Measurements from ENCODE around the gene MMD2.

Gene MMD2

GRCh38 chr7:4866528-4867496 is 92.2 kb downstream of the MMD2 start:
- no peak for DNase-seq

DNA sequence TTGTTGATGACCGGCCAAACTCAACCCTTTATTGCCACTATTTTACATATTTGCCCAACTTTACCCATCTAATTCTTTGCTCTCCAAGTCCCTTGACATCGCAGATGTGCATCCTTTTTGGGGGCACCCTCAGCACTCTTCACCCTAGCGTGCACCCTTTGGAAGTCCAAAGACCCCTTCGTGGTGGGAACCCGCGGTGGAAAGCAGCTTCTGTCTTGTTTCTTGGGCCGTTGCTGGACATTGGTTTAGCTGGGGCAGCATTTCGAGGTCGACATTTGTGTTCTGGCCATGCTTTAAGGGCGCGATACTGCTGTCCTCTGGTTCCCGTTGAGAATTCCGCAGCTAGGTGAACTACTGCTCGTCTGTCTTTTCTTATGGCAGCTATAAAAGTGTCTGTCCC is 96.8 kb downstream of the MMD2 start:
- DNase-seq, result no peak

- DNase-seq, result no peak
These were observed 97.3 kb downstream of the MMD2 start, which contains the start of gene PAPOLB for GRCh38 chr7:4861673-4862072. PAPOLB (minus strand) TSS chr7:4862030; CDS start chr7:4861810, 220 bp downstream.

DNA sequence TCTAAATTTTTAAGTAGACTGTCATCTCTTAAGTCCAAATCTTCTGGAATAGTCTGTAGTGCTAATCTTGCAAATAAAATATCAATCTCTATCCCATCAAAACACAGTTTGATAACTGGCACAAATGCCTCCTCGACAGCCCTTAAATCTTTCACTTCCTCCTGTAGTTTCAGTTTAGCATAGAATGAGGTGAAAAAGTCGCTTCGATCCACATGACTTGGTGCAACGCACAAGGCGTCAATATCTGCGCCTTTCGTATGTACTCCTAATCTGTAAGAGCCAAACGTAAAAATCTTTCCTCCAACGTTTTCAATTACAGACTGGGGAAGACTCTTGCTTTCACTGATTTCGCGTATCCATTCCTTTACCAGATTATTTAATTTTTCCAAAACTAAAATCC is 97.8 kb downstream of the MMD2 start:
- no peak for DNase-seq

- no peak for DNase-seq
These were observed 101.8 kb downstream of the MMD2 start for GRCh38 chr7:4857189-4857588.

- DNase-seq, result no peak
These were observed 102.5 kb downstream of the MMD2 start for GRCh38 chr7:4856336-4857057.
